Fibroblast of skin of scalp (primary cell): ENCODE results near the gene MBNL1.
"Not testable (repeated sequence)": the region's sequence is repeated elsewhere in the genome, so short reads cannot be mapped to it uniquely, and the experiment has no call there.

Experiments used
- DNase-seq: peaks from one replicate; pipeline ENCODE4 v3.0.0-alpha.2; 2013

Gene MBNL1

GRCh38 chr3:152321955-152322377 is 53.2 kb downstream of the MBNL1 start:
- no peak for DNase-seq

- no peak for DNase-seq
These were observed 54.0 kb downstream of the MBNL1 start for GRCh38 chr3:152322756-152323155.

DNA sequence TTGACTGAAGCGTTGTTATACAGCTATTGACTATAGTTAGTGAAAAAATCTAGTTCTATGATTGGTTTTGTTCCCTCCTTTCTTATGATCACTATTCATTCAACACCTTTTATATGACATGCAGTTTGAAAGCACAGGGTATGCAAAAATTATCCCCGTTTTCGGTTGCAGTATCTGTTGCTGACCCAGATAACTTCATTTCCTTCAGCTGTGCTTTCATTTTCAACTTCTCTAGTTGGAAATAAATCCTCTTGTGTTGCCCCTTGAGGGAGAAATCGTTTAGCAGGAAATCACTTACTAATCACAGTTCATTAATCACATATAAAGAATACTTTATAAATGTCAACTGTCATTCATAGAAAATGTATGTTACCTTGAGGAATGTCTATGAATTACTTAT is 55.1 kb downstream of the MBNL1 start:
- DNase-seq = no peak

DNA sequence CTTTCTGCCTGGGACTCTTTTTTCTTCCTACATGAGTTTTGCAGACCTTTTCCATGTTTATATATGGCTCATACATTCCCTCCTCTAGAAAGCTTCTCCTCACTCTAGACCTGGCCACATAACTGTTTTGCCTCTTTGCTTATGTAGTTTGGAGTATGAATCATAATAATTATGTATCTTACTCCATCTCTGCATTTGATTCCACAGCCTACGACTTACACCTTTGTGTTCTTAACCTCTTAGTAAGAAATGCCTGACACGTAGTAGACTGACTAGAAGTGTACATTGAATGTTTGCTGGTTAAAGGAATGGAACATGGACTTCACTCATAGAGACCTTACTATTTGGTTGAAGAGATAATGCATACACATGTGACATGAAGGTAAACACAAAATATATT is 56.4 kb downstream of the MBNL1 start:
- no peak for DNase-seq

GRCh38 chr3:152327203-152327602 is 58.5 kb downstream of the MBNL1 start:
- DNase-seq = no peak

GRCh38 chr3:152328841-152329240 is 60.1 kb downstream of the MBNL1 start:
- DNase-seq = peak; percentile 81

GRCh38 chr3:152330559-152330958 is 61.8 kb downstream of the MBNL1 start:
- no peak for DNase-seq

- peak; percentile 77 for DNase-seq
These were observed 62.4 kb downstream of the MBNL1 start for GRCh38 chr3:152331018-152331541.

- DNase-seq = no peak
These were observed 63.3 kb downstream of the MBNL1 start for GRCh38 chr3:152331998-152332397.

DNA sequence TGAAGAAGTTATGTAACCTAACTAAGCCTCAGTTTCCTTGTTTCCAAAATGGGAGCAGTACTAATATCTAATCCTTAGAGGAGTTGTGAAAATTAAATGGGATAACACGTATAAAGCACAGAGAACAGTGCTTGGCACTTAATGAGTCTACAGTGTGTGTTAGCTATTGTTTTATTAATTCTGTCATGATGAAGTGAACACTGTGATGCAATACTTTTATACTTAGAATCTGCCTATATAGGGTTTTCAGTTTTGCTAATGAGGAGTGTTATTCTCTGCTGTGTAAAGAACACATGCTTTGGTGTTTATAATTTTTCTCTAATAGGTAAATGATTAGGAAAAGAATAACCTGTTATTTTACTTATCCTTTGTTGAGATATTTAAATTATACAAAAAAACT is 65.2 kb downstream of the MBNL1 start:
- DNase-seq = no peak

- DNase-seq = no peak
These were observed 66.0 kb downstream of the MBNL1 start for GRCh38 chr3:152334761-152335160.

- DNase-seq = no peak
These were observed 66.5 kb downstream of the MBNL1 start for GRCh38 chr3:152335273-152335672.

- DNase-seq = not testable (repeated sequence)
These were observed 68.6 kb downstream of the MBNL1 start for GRCh38 chr3:152337337-152337736.

DNA sequence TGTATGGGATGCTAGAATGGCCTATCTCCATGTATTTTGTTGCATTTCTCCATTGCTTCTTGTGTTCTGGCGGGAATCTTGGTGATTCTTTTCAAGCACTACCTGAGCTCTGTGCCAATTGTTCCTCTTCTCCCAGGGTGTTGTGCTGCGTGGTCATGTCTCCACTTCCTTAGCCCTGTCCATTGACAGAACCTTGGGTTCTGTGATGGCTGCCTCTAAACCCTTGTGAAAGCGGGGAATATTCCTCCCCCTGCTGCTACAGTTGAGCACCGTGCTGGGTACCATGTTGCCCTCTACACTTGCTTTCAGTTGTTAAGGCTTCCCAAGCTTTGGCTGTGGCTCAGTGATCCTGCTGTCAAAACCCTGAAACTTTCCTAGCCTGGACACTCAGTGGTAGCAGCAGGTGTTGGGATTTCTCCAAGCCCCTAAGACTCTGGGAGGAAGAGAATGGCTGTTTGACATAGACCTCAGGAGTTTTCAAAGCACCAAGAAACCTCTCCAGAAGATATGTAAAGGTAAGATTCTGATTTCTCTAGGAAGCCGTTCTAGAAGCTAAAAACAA is 69.5 kb downstream of the MBNL1 start:
- no peak for DNase-seq

- no peak for DNase-seq
These were observed 71.3 kb downstream of the MBNL1 start for GRCh38 chr3:152339881-152340505.

DNA sequence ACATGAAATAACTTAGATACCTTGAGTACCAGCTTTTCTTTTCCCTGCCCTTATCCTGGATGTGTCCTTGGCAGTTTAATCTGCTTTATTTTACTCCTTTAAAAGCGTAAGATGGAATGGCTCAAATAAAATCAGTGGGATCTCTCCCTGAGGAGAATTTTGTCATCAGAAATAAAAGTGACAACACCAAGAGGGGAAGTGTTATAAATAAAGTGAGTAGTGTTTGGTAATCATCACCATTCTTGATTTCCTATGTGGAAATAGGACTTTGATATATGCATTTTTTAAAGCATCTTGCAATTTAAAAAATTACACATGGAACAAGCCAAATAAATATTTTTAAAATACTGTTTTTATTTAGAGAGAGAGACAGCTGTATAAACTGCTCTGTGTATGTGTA is 76.5 kb downstream of the MBNL1 start:
- DNase-seq = no peak

DNA sequence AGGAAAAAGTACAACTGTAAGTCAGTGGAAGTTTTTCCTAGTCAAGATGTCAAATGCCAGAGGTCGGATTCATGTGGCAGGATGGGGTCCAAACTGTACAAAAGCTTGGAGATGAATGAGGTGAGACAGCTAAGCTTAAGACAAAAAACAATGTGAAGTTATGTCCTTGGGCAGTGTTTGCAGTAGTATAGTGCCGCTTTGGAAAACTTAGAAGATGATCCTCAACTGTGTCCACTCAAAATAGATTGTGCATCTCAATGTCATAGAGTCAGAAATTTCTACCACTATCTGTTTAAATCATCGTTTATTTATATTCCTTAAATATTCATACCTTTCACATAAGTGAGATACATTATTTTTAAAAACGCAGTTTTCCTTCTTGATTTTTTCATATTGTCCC is 77.3 kb downstream of the MBNL1 start:
- DNase-seq = no peak

DNA sequence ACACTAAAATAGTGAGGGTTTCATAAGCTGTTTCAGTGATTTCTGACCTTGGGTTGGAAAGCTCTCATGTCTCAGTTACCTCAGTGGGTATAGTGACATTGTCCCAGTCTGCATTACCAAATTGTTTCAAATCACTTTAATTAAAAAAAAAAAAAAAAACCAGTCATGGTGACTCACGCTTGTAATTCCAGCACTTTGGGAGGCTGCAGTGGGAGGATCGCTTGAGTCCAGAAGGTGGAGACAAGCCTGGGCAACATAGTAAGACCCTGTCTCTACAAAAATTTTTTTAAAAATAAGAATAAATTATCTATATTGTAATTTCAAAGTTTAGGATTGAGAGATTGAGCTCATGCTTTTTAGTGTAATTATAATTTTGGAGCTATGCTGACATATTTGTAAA is 78.0 kb downstream of the MBNL1 start:
- DNase-seq = no peak

GRCh38 chr3:152348436-152349177 is 79.9 kb downstream of the MBNL1 start:
- no peak for DNase-seq

DNA sequence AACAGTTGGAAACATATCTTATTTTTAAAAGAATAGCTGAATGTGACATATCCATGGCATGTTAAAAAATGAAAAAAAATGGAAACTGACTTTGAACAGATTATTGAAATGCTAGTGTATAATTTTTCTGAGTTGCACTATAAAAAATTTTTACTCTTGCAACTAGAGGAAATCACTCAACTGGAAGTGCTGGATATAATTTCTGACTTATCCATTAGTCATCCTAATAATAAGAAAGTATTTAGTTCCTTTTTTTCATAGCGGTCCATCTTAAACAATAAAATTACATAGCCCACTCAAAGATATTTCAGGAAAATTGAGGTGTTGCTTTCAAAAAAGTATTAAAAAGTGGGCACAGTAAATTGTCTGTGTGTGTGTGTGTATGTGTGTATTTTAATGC is 80.7 kb downstream of the MBNL1 start:
- peak; percentile 61 for DNase-seq

DNA sequence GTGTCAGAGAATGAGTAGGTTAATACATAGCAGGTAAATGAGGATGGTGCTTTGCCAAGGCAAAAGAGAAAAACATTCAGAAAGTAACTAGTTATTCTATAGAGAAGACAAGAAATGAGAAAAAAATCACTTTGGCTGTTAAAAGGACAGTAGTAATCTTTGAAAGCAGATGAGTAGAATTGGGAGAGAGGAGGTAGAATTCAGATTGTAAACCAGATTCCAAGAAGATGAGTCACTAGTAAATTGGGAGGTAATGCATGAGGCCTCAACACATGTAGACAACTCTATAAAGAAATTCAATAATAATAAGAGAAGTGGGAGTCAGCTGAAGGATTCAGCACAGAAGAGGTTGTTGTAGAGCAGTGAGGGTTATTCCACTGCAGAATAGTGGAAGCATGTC is 81.4 kb downstream of the MBNL1 start:
- DNase-seq = peak; percentile 48

- DNase-seq = no peak
These were observed 82.0 kb downstream of the MBNL1 start for GRCh38 chr3:152350776-152351175.

DNA sequence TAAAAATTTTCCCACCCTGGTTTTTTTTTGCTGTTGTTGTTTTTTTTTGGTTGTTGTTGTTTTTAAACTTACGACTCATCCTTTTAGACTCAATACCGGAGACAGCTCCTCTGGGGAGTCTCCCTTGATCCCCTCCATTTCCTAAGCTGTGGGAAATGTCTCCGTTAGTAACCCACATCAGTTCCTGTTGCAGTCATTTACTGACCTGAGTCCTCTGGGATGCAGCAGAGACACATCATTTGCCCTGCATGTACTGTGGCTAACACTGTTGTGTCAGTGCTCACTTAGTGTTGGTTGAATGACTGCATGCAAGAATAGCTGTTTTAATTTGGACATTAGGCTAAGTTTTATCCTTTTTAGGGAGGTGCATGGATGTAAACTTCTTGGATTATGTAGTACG is 83.8 kb downstream of the MBNL1 start:
- DNase-seq = peak; percentile 57

GRCh38 chr3:152353578-152353977 is 84.8 kb downstream of the MBNL1 start:
- no peak for DNase-seq
